HepG2 (cell line): ENCODE measurements around the gene PSAPL1. TPM values are rescaled to one million over a fixed set of nuclear protein-coding genes. Genes with fewer than 3 reads are reported as not detected.

Experiments used
- ATAC-seq: fragments of 200-7000 bp; cut with Tn5 transposase; 3 replicates; pipeline ENCODE4 v1.9.1; 2020; ENCODE audit warnings: mild to moderate bottlenecking, moderate library complexity
- BruUV-seq: library from RNA; stranded (reverse); fragments of 400-500 nt; replicated peaks from 2 replicates; lab custom pipeline; 2021; lab: Mats Ljungman, UMichigan
- CTCF ChIA-PET: fragments of 300-600 bp; formaldehyde crosslinking; extraction: SDS; loops from one replicate; lab custom pipeline; 2021; ENCODE audit warnings: low total read pairs, inconsistent platforms, low intra/inter-chr PET ratio; lab: Yijun Ruan, JAX
- POLR2A ChIA-PET: fragments of 350-600 bp; sonication (Branson Sonifier 250); formaldehyde crosslinking; loops from one replicate; lab custom pipeline; 2020; ENCODE audit warnings: antibody characterized with exemption, inconsistent platforms; lab: Yijun Ruan, JAX
- DNase-seq: peaks from one replicate; pipeline ENCODE4 v3.0.0-alpha.2; 2015; ENCODE audit warnings: low spot score
- FAIRE-seq: peaks from 3 replicates; lab custom pipeline; 2011; peaks lifted over from hg19 to GRCh38; lab: Jason Lieb, UNC
- H2AFZ ChIP-seq: one replicate; pipeline ENCODE4 v1.6.1; 2011; ENCODE audit warnings: low read length, inconsistent platforms
- H3K27ac ChIP-seq: fragments of 300-600 bp; 3 replicates; pipeline ENCODE4 v1.8.0; 2011; ENCODE audit warnings: mixed run types, mild to moderate bottlenecking, mixed read lengths, low read length, inconsistent platforms; ENCODE audit not compliant: insufficient read depth; ENCODE audit errors: extremely low read length
- H3K27me3 ChIP-seq, 2 experiments: fragments of 200-600 bp in 1 of 2; 2 replicates in 1 of 2; 3 replicates in 1 of 2; pipeline versions ENCODE4 v1.6.0 to v1.8.0; 2011; ENCODE audit warnings: low read length in 2 of 2, mild to moderate bottlenecking in 2 of 2, moderate library complexity in 2 of 2, inconsistent platforms in 1 of 2; ENCODE audit not compliant: insufficient read depth in 2 of 2, control insufficient read depth in 1 of 2
- H3K36me3 ChIP-seq, 2 experiments: fragments of 200-600 bp in 1 of 2; replicated peaks in 1 of 2; 2 replicates in 1 of 2; 3 replicates in 1 of 2; pipeline versions ENCODE4 v1.5.1 to v1.8.0; 2011; ENCODE audit warnings: low read length in 2 of 2, inconsistent platforms in 1 of 2; ENCODE audit not compliant: insufficient read depth in 2 of 2, control insufficient read depth in 1 of 2
- H3K4me1 ChIP-seq: 2 replicates; pipeline ENCODE4 v1.5.1; 2012; ENCODE audit warnings: low read length, inconsistent platforms; ENCODE audit not compliant: insufficient read depth
- H3K4me2 ChIP-seq: 2 replicates; pipeline ENCODE4 v1.6.0; 2011; ENCODE audit warnings: low read depth, low read length, inconsistent platforms
- H3K4me3 ChIP-seq, 3 experiments: fragments of 200-600 bp in 1 of 3; sonication (generic), shearing (Covaris generic) in 1 of 3; replicated peaks in 1 of 3; 2 replicates each; pipeline ENCODE4 v1.5.1; 2011 to 2016; ENCODE audit warnings: low read length in 3 of 3, inconsistent platforms in 2 of 3, low read depth in 2 of 3, mild to moderate bottlenecking in 2 of 3, control low read depth in 1 of 3, mixed read lengths in 1 of 3; ENCODE audit not compliant: insufficient read depth in 1 of 3
- H3K79me2 ChIP-seq: one replicate; pipeline ENCODE4 v1.6.1; 2011; ENCODE audit warnings: low read length, inconsistent platforms; ENCODE audit not compliant: insufficient read depth
- H3K9ac ChIP-seq: 2 replicates; pipeline ENCODE4 v1.6.0; 2011; ENCODE audit warnings: mild to moderate bottlenecking, low read depth, low read length, inconsistent platforms; ENCODE audit not compliant: insufficient read depth
- H3K9me3 ChIP-seq: 2 replicates; pipeline ENCODE4 v1.5.1; 2012; ENCODE audit warnings: mild to moderate bottlenecking, low read length
- H4K20me1 ChIP-seq: 2 replicates; pipeline ENCODE4 v1.6.0; 2011; ENCODE audit warnings: inconsistent platforms, mild to moderate bottlenecking, low read length, moderate library complexity; ENCODE audit not compliant: insufficient read depth
- BRCA1 ChIP-seq: sonication (generic); formaldehyde crosslinking; IDR thresholded peaks from 2 replicates; pipeline ENCODE4 v1.4.0; 2020; ENCODE audit warnings: missing genetic modification reagents
- CEBPB ChIP-seq: IDR thresholded peaks from 2 replicates; pipeline ENCODE4 v1.6.1; 2011; ENCODE audit warnings: low read depth, low read length, improper control_type of control experiment, borderline replicate concordance
- KLF9 ChIP-seq: IDR thresholded peaks from 2 replicates; pipeline ENCODE4 v1.6.1; 2016; ENCODE audit warnings: low read depth
- KMT2A ChIP-seq: sonication (generic); formaldehyde crosslinking; IDR thresholded peaks from 2 replicates; pipeline ENCODE4 v1.4.0; 2020; ENCODE audit warnings: missing genetic modification reagents
- ZNF24 ChIP-seq: fragments of 450-650 bp; IDR thresholded peaks from 2 replicates; pipeline ENCODE4 v1.6.1; 2017; ENCODE audit warnings: antibody characterized with exemption, mild to moderate bottlenecking
- ZNF274 ChIP-seq: sonication (generic); formaldehyde crosslinking; IDR thresholded peaks from 2 replicates; pipeline ENCODE4 v1.5.1; 2020; ENCODE audit warnings: mild to moderate bottlenecking, missing genetic modification reagents
- ZNF577 ChIP-seq: sonication (generic); formaldehyde crosslinking; IDR thresholded peaks from 2 replicates; pipeline ENCODE4 v1.4.0; 2020; ENCODE audit warnings: mild to moderate bottlenecking, low read depth, missing genetic modification reagents, borderline replicate concordance
- ZNF790 ChIP-seq: sonication (generic); formaldehyde crosslinking; IDR thresholded peaks from 2 replicates; pipeline ENCODE4 v1.8.0; 2022; ENCODE audit warnings: missing genetic modification reagents, mild to moderate bottlenecking, borderline replicate concordance
- WGBS: methylation state at CpG from one replicate; pipeline ENCODE4 v1.1.6; 2017; ENCODE audit warnings: low lambda C conversion rate; 5-methylcytosine and 5-hydroxymethylcytosine counted together
- in situ Hi-C: cut with HindIII; loops from 2 replicates; pipeline ENCODE4 v1.10.0; 2017; ENCODE audit warnings: low pct_unique_long_range_greater_than_20kb; ENCODE audit not compliant: extremely low pct_ligation_motif_present
- intact Hi-C: fragments of 100-400 bp; cut with micrococcal nuclease; formaldehyde crosslinking; loops from one replicate; pipeline ENCODE4 v1.10.0; 2022; ENCODE audit not compliant: unreplicated experiment
- polyA plus RNA-seq, 8 experiments: library from polyadenylated mRNA; depleted of rRNA in 3 of 8; stranded (reverse) in 7 of 8; unstranded in 1 of 8; fragments of >200 nt; fragmentation: Illumina TruSeq in 4 of 8; extraction: Trizol in 4 of 8; gene quantifications; 2 replicates each; pipeline versions ENCODE4 v1.2.1 to v1.2.3, GENCODE V29; 2011 to 2016; ENCODE audit warnings: low read depth in 4 of 8, missing spikeins in 1 of 8, mixed read lengths in 1 of 8; ENCODE audit not compliant: insufficient read depth in 1 of 8
- total RNA-seq, 5 experiments: library from RNA; depleted of rRNA; stranded (reverse); fragments of >200 nt; fragmentation: Illumina TruSeq; extraction: Trizol; gene quantifications; 2 replicates each; pipeline ENCODE4 v1.2.3, GENCODE V29; 2016; ENCODE audit warnings: low read depth in 1 of 5
- TF ChIP-seq, protein P1 (sequence below): sonication (generic); formaldehyde crosslinking; IDR thresholded peaks from 2 replicates; pipeline ENCODE4 v1.5.1; 2020; ENCODE audit warnings: missing genetic modification reagents, mild to moderate bottlenecking, borderline replicate concordance
- TF ChIP-seq, protein P2 (sequence below): sonication (generic); formaldehyde crosslinking; IDR thresholded peaks from 2 replicates; pipeline ENCODE4 v1.5.0; 2020; ENCODE audit warnings: mild to moderate bottlenecking, missing genetic modification reagents, borderline replicate concordance

Gene PSAPL1
- total and polyA plus RNA-seq, 2 of the 13 experiments (the other 11 are each of a cell fraction or from before 2014, with no cell fraction given): 0.02 to 0.16 TPM

DNA sequence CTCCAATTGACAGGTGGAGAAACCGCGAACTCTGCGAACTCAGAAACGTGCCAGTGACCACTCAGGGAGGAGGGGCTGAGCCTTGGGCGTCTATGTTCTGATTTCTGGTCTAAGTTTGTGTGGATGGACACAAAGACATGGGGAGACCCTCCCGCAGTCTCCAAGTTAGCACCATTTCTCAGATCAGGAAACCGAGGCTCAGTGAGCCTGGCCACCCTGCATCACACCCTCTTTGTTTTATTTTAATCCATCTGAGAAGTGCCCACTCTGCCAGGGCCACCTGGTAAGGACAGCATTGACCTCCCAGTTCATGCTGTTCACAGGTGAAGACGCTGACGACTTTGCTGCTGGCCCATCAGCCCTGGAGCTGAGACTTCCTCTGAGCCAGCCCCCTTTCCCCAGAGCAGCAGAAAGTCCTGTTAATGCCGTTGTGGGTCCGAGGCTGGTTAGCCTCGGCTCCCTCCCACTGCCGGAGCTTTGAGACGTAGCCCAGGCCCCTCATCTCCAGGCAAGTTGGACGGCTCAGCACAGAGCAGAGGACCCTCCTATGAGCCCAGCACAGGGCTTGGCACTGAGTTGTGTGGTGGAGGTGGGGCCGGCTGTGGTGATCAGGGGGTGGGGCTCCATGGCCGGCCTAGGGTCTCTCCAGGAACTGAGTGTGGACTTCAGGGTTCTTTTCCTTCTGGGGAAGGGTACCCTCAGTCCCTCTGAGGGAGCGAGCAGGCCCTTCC, 43.7 kb downstream of the PSAPL1 start:
- Histone ChIP-seq H4K20me1 (no peaks in the 10 kb centered on the region), H2AFZ (no peak overlapping the region), H3K4me3 (no peak overlapping the region), H3K27ac (no peak overlapping the region), H3K79me2 (no peaks in the 10 kb centered on the region), H3K36me3 (no peaks in the 10 kb centered on the region), H3K4me1 (no peaks in the 10 kb centered on the region), H3K9ac (no peak overlapping the region), H3K4me2 (no peak overlapping the region), H3K27me3 (peaks cover 2 to 59% of the 10 kb centered on the region in 2 experiments; a peak in 4 of 5 replicates), H3K9me3 (no peaks in the 10 kb centered on the region)
- DNase-seq: no peak
- CTCF ChIA-PET: no interaction called here
- in situ Hi-C loops: no loop called here
- POLR2A ChIA-PET: no interaction called here
- no peak for FAIRE-seq
- no peak for TF ChIP-seq ZNF24
- ATAC-seq: no peak
- BruUV-seq: no TSS peak
- intact Hi-C loops: no loop called here
- 27% methylated on average over 8 of the region's 18 CpGs for WGBS

DNA sequence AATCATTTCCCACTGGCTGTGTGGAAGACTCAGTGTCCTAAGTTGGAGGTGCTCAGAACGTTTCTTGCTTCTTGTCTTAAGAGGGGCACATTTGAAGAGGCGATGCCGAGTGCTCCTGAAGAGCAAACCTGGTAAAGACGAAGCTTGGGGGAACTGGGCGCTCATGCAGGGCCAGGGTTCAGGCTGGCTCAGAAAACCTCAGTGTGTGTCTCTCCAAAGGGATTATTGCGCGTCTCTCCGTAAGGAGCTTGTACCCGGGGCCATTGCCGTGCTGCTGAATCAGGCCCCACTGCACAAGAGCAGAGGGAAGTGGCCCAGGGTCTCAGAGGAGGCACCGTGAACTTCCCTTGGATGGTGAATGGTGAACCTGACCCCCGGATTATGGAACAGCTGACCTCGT, 44.4 kb downstream of the PSAPL1 start:
- FAIRE-seq (no peak), ATAC-seq (no peak), DNase-seq (no peak)
- Histone ChIP-seq H3K9ac (no peak overlapping the region), H3K27me3 (peaks cover 2 to 56% of the 10 kb centered on the region in 2 experiments; a peak in 4 of 5 replicates), H3K27ac (no peak overlapping the region), H4K20me1 (no peaks in the 10 kb centered on the region), H3K4me3 (no peak overlapping the region), H2AFZ (no peak overlapping the region), H3K36me3 (no peaks in the 10 kb centered on the region), H3K4me1 (no peaks in the 10 kb centered on the region), H3K4me2 (no peak overlapping the region), H3K9me3 (no peaks in the 10 kb centered on the region), H3K79me2 (no peaks in the 10 kb centered on the region)
- no TSS peak for BruUV-seq
- POLR2A ChIA-PET: no interaction called here
- TF ChIP-seq ZNF274 (CRISPR knock-in tag) (no peak), BRCA1 (CRISPR knock-in tag) (no peak), KLF9 (CRISPR knock-in tag) (no peak), CEBPB (no peak), ZNF790 (CRISPR knock-in tag) (no peak), KMT2A (CRISPR knock-in tag) (no peak), ZNF577 (CRISPR knock-in tag) (no peak)
- TF ChIP-seq, protein P1, sequence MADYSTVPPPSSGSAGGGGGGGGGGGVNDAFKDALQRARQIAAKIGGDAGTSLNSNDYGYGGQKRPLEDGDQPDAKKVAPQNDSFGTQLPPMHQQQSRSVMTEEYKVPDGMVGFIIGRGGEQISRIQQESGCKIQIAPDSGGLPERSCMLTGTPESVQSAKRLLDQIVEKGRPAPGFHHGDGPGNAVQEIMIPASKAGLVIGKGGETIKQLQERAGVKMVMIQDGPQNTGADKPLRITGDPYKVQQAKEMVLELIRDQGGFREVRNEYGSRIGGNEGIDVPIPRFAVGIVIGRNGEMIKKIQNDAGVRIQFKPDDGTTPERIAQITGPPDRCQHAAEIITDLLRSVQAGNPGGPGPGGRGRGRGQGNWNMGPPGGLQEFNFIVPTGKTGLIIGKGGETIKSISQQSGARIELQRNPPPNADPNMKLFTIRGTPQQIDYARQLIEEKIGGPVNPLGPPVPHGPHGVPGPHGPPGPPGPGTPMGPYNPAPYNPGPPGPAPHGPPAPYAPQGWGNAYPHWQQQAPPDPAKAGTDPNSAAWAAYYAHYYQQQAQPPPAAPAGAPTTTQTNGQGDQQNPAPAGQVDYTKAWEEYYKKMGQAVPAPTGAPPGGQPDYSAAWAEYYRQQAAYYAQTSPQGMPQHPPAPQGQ: no peak
- TF ChIP-seq, protein P2, sequence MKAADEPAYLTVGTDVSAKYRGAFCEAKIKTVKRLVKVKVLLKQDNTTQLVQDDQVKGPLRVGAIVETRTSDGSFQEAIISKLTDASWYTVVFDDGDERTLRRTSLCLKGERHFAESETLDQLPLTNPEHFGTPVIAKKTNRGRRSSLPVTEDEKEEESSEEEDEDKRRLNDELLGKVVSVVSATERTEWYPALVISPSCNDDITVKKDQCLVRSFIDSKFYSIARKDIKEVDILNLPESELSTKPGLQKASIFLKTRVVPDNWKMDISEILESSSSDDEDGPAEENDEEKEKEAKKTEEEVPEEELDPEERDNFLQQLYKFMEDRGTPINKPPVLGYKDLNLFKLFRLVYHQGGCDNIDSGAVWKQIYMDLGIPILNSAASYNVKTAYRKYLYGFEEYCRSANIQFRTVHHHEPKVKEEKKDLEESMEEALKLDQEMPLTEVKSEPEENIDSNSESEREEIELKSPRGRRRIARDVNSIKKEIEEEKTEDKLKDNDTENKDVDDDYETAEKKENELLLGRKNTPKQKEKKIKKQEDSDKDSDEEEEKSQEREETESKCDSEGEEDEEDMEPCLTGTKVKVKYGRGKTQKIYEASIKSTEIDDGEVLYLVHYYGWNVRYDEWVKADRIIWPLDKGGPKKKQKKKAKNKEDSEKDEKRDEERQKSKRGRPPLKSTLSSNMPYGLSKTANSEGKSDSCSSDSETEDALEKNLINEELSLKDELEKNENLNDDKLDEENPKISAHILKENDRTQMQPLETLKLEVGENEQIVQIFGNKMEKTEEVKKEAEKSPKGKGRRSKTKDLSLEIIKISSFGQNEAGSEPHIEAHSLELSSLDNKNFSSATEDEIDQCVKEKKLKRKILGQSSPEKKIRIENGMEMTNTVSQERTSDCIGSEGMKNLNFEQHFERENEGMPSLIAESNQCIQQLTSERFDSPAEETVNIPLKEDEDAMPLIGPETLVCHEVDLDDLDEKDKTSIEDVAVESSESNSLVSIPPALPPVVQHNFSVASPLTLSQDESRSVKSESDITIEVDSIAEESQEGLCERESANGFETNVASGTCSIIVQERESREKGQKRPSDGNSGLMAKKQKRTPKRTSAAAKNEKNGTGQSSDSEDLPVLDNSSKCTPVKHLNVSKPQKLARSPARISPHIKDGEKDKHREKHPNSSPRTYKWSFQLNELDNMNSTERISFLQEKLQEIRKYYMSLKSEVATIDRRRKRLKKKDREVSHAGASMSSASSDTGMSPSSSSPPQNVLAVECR (CRISPR knock-in tag): no peak
- intact Hi-C loops (no loop called here), in situ Hi-C loops (no loop called here)
- CTCF ChIA-PET: no interaction called here
- WGBS: 35% methylated on average over 5 of the region's 13 CpGs
